Body of pancreas (tissue), 4 donors: ENCODE data around the gene RNF169.

ENCODE experiments used
- CTCF ChIP-seq, 7 experiments: fragments of 450-650 bp in 4 of 7; fragments of 200-600 bp in 3 of 7; sonication (generic) in 3 of 7; IDR thresholded peaks; one replicate each; pipeline ENCODE4 v1.5.1; 2016 to 2019; ENCODE audit warnings: antibody characterized with exemption in 7 of 7
- POLR2A ChIP-seq, 3 donors: fragments of 450-650 bp; IDR thresholded peaks; one replicate each; pipeline ENCODE4 v1.6.1; 2016; ENCODE audit warnings: antibody characterized with exemption in 3 of 3, mild to moderate bottlenecking in 2 of 3

DNA sequence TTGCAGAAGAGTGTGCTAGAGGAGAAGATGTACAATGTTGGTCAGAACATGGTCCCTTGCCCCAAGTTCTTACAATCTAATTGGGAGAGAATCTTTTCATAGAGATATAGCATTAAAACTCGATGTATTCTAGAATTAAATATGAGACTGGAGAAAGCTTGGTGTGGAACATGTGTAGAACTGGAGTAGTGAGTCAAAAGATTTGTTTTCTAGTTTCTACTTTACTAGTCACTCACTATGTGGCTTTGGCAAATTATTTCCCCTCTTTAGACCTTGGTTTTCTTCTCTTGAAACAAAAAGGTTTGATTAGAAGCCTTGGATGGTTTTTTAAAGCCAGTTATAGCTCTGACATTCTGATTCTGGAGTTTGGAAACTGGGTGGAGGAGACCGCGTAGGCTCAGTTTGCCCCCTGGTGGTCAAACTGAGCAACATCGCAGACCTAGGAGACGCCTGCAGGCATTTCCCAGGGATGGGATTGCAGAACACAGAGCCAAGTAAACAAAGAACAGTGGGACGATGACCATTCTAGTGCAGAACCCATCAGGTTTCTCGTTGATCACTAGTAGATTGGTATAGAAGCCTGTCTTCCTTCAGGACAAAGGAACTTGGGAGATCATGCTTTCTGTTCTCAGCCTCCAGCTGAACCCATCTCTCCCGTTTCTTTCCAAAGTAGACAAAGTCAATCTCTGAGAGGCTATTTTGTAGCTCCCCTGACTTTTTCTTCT lies 8.9 kb upstream of the RNF169 start:
- TF ChIP-seq CTCF (IDR thresholded peaks at IDR 0.05) = peak; percentile 73 to 88 (median 79)
- no peak for TF ChIP-seq POLR2A (IDR thresholded peaks at IDR 0.05)
